GM12891 (cell line): ENCODE results near the gene SPRR1A.

ENCODE experiments used
- PAX5 ChIP-seq: IDR thresholded peaks from 2 replicates; pipeline ENCODE4 v1.6.1; 2011; ENCODE audit warnings: low read length, moderate library complexity, mild to moderate bottlenecking; ENCODE audit not compliant: insufficient read depth, severe bottlenecking
- POLR2A ChIP-seq: IDR thresholded peaks from 2 replicates; pipeline ENCODE4 v1.6.1; 2011; ENCODE audit warnings: low read depth, low read length, control low read depth
- POLR2AphosphoS5 ChIP-seq: IDR thresholded peaks from 2 replicates; pipeline ENCODE4 v1.6.1; 2011; ENCODE audit warnings: low read depth, low read length, control low read depth
- POU2F2 ChIP-seq: IDR thresholded peaks from 2 replicates; pipeline ENCODE4 v1.6.1; 2011; ENCODE audit warnings: low read depth, mild to moderate bottlenecking, control low read depth, low read length, moderate library complexity
- SPI1 ChIP-seq: IDR thresholded peaks from 2 replicates; pipeline ENCODE4 v1.6.1; 2011; ENCODE audit warnings: low read depth, low read length, control low read depth
- TAF1 ChIP-seq: IDR thresholded peaks from 2 replicates; pipeline ENCODE4 v1.6.1; 2011; ENCODE audit warnings: low read depth, low read length, control low read depth

- TF ChIP-seq POLR2A = no peak
- TF ChIP-seq POLR2AphosphoS5 = no peak
- no peak for TF ChIP-seq TAF1
- TF ChIP-seq PAX5 = no peak
- TF ChIP-seq SPI1 = no peak
- no peak for TF ChIP-seq POU2F2
These were observed 41.7 kb upstream of the SPRR1A start for GRCh38 chr1:152942161-152942560.
